GM12892 (cell line): ENCODE data around the gene PARD3.

Experiments
- POLR2A ChIP-seq: IDR thresholded peaks from 2 replicates; pipeline ENCODE4 v1.6.1; 2011; ENCODE audit warnings: low read depth, low read length, control low read depth
- POLR2AphosphoS5 ChIP-seq: IDR thresholded peaks from 2 replicates; pipeline ENCODE4 v1.6.1; 2011; ENCODE audit warnings: low read depth, low read length, control low read depth
- TAF1 ChIP-seq: IDR thresholded peaks from 2 replicates; pipeline ENCODE4 v1.6.1; 2011; ENCODE audit warnings: low read depth, mild to moderate bottlenecking, control low read depth, low read length, borderline replicate concordance

- TF ChIP-seq POLR2A: no peak
- no peak for TF ChIP-seq POLR2AphosphoS5
- TF ChIP-seq TAF1: no peak
Observed at GRCh38 chr10:34160595-34160994, 654.5 kb downstream of the PARD3 start.
